OCI-LY3 (cell line): ENCODE measurements around the gene GRIN1.

Experiments used
- H2AFZ ChIP-seq: fragments of 200-600, 300-600 bp; shearing (Covaris generic); 2 replicates; pipeline ENCODE4 v1.6.0; 2014; ENCODE audit warnings: antibody characterized with exemption, low read depth, low read length
- H3K27ac ChIP-seq: fragments of 200-600, 300-600 bp; sonication (generic); 2 replicates; pipeline ENCODE4 v1.5.1; 2014; ENCODE audit warnings: mild to moderate bottlenecking, low read length, moderate library complexity, mixed read lengths
- H3K27me3 ChIP-seq: fragments of 200-600, 300-600 bp; sonication (generic); 2 replicates; pipeline ENCODE4 v1.6.1; 2014; ENCODE audit warnings: low read depth, low read length, mixed read lengths
- H3K36me3 ChIP-seq: fragments of 200-600, 300-600 bp; sonication (generic); replicated peaks from 2 replicates; pipeline ENCODE3; 2014; ENCODE audit warnings: low read depth, low read length, mixed read lengths
- H3K4me1 ChIP-seq: fragments of 300-600, 200-600 bp; sonication (generic); 2 replicates; pipeline ENCODE4 v1.6.1; 2014; ENCODE audit warnings: low read length, mixed read lengths
- H3K4me2 ChIP-seq: fragments of 200-600, 300-600 bp; sonication (generic); 2 replicates; pipeline ENCODE4 v1.6.1; 2014; ENCODE audit warnings: low read length, mixed read lengths
- H3K4me3 ChIP-seq: fragments of 300-600, 200-600 bp; sonication (generic); 2 replicates; pipeline ENCODE4 v1.5.1; 2014; ENCODE audit warnings: antibody characterized with exemption, mild to moderate bottlenecking, low read length, moderate library complexity
- H3K79me2 ChIP-seq: fragments of 300-600, 200-600 bp; shearing (Covaris generic); 2 replicates; pipeline ENCODE4 v1.6.1; 2014; ENCODE audit warnings: mild to moderate bottlenecking, low read length, mixed read lengths
- H3K9ac ChIP-seq: fragments of 300-600, 200-600 bp; shearing (Covaris generic); 2 replicates; pipeline ENCODE4 v1.6.0; 2014; ENCODE audit warnings: mild to moderate bottlenecking, low read length, moderate library complexity
- H3K9me3 ChIP-seq: fragments of 200-600, 300-600 bp; shearing (Covaris generic); 2 replicates; pipeline ENCODE4 v1.6.1; 2014; ENCODE audit warnings: low read length, mixed read lengths; ENCODE audit not compliant: insufficient read depth
- H4K20me1 ChIP-seq: fragments of 200-600, 300-600 bp; sonication (generic); 2 replicates; pipeline ENCODE4 v1.6.1; 2016; ENCODE audit warnings: low read length, mixed read lengths; ENCODE audit not compliant: insufficient read depth
- CTCF ChIP-seq: fragments of 200-600, 300-600 bp; sonication (generic); IDR thresholded peaks from 2 replicates; pipeline ENCODE4 v1.5.1; 2014; ENCODE audit warnings: antibody characterized with exemption, low read length, low read depth
- EZH2phosphoT487 ChIP-seq: fragments of 200-600 bp; shearing (Covaris generic); IDR thresholded peaks from 2 replicates; pipeline ENCODE4 v1.6.1; 2018; ENCODE audit warnings: antibody characterized with exemption, mixed run types, low read depth

Gene GRIN1

GRCh38 chr9:137136261-137136880 is 2.6 kb upstream of the GRIN1 start:
- Histone ChIP-seq H2AFZ (no peak overlapping the region), H3K4me2 (no peak overlapping the region), H3K27ac (no peak overlapping the region), H4K20me1 (no peaks in the 10 kb centered on the region), H3K4me3 (no peak overlapping the region), H3K4me1 (no peaks in the 10 kb centered on the region), H3K79me2 (no peaks in the 10 kb centered on the region), H3K9me3 (no peaks in the 10 kb centered on the region), H3K36me3 (no peaks in the 10 kb centered on the region), H3K27me3 (0 out of 2 replicates have a peak, but pooled peaks cover 7% of the 10 kb centered on the region), H3K9ac (no peak overlapping the region)
- TF ChIP-seq CTCF (no peak), EZH2phosphoT487 (no peak)

GRCh38 chr9:137136881-137137607 is 1.9 kb upstream of the GRIN1 start:
- Histone ChIP-seq H3K4me1 (no peaks in the 10 kb centered on the region), H3K9me3 (no peaks in the 10 kb centered on the region), H3K79me2 (no peaks in the 10 kb centered on the region), H4K20me1 (no peaks in the 10 kb centered on the region), H3K36me3 (no peaks in the 10 kb centered on the region), H3K27me3 (0 out of 2 replicates have a peak, but pooled peaks cover 7% of the 10 kb centered on the region), H3K27ac (no peak overlapping the region), H3K9ac (no peak overlapping the region), H3K4me2 (no peak overlapping the region), H2AFZ (no peak overlapping the region), H3K4me3 (no peak overlapping the region)
- TF ChIP-seq CTCF: no peak
- TF ChIP-seq EZH2phosphoT487: no peak

- TF ChIP-seq EZH2phosphoT487 (no peak), CTCF (no peak)
- no peak overlapping the region for H3K27ac ChIP-seq
- no peak overlapping the region for H2AFZ ChIP-seq
- no peak overlapping the region for H3K4me3 ChIP-seq
- no peaks in the 10 kb centered on the region for H3K4me1 ChIP-seq
- no peak overlapping the region for H3K9ac ChIP-seq
- no peaks in the 10 kb centered on the region for H3K9me3 ChIP-seq
- H3K79me2 ChIP-seq: no peaks in the 10 kb centered on the region
- no peaks in the 10 kb centered on the region for H3K36me3 ChIP-seq
- no peaks in the 10 kb centered on the region for H4K20me1 ChIP-seq
- 0 out of 2 replicates have a peak, but pooled peaks cover 13% of the 10 kb centered on the region for H3K27me3 ChIP-seq
- no peak overlapping the region for H3K4me2 ChIP-seq
Observed at GRCh38 chr9:137138058-137138721, 764 bp upstream of the GRIN1 start.

GRCh38 chr9:137139468-137140150 is 655 bp downstream of the GRIN1 start:
- no peak overlapping the region for H3K9ac ChIP-seq
- no peaks in the 10 kb centered on the region for H3K79me2 ChIP-seq
- no peaks in the 10 kb centered on the region for H3K4me1 ChIP-seq
- no peak overlapping the region for H2AFZ ChIP-seq
- H4K20me1 ChIP-seq: no peaks in the 10 kb centered on the region
- 0 out of 2 replicates have a peak, but pooled peaks cover 19% of the 10 kb centered on the region for H3K27me3 ChIP-seq
- no peak overlapping the region for H3K4me3 ChIP-seq
- H3K36me3 ChIP-seq: no peaks in the 10 kb centered on the region
- TF ChIP-seq CTCF (no peak), EZH2phosphoT487 (no peak)
- H3K27ac ChIP-seq: no peak overlapping the region
- no peaks in the 10 kb centered on the region for H3K9me3 ChIP-seq
- H3K4me2 ChIP-seq: no peak overlapping the region
